Right cardiac atrium (tissue), 5 donors: ENCODE results near the gene SCYL1. TPM values are rescaled to one million over a fixed set of nuclear protein-coding genes. Genes with fewer than 3 reads are reported as not detected.
A peak's percentile ranks its signal among the peaks of the same experiment; 100 is the strongest.

ENCODE experiments used
- ATAC-seq, 2 donors: fragments of 200-7000 bp; cut with Tn5 transposase; one replicate each; pipeline versions ENCODE4 v1.8.0 to v1.9.1; 2020; ENCODE audit warnings: moderate library complexity in 2 of 2, mild to moderate bottlenecking in 1 of 2
- DNase-seq, 3 donors: peaks; one replicate each; pipeline ENCODE4 v3.0.0-alpha.2; 2020
- H3K27ac ChIP-seq: one replicate; pipeline ENCODE4 v1.5.1; 2013; ENCODE audit warnings: mild to moderate bottlenecking, low read length, control low read depth, moderate library complexity
- H3K27me3 ChIP-seq: one replicate; pipeline ENCODE4 v1.6.1; 2013; ENCODE audit not compliant: control insufficient read depth, insufficient read depth
- H3K4me1 ChIP-seq: one replicate; pipeline ENCODE4 v1.6.1; 2013; ENCODE audit warnings: low read length; ENCODE audit not compliant: control insufficient read depth, insufficient read depth
- H3K4me3 ChIP-seq: one replicate; pipeline ENCODE4 v1.5.1; 2013; ENCODE audit warnings: low read length, control low read depth
- H3K9me3 ChIP-seq: one replicate; pipeline ENCODE4 v1.6.1; 2013; ENCODE audit warnings: low read length; ENCODE audit not compliant: control insufficient read depth
- WGBS: extraction: QIAGEN DNeasy Blood & Tissue Kit; methylation state at CpG from one replicate; pipeline ENCODE4 v1.1.7; 2013; 5-methylcytosine and 5-hydroxymethylcytosine counted together
- intact Hi-C, 4 donors: fragments of 100-400 bp; cut with DNase I; formaldehyde crosslinking; loops; one replicate each; pipeline versions ENCODE4 v1.11.0 to v1.14.0; 2022 to 2023
- polyA plus RNA-seq: library from polyadenylated mRNA; stranded (reverse); fragments of 200-250 nt; gene quantifications from one replicate; pipeline ENCODE4 v1.2.3, GENCODE V29; 2013
- total RNA-seq, 4 donors: library from RNA; stranded (reverse); fragmentation: NEBNext Ultra II Directional; extraction: Animal tissue kit (Norgen Biotek cat#: 25700); gene quantifications; one replicate each; pipeline ENCODE4 v1.2.1, GENCODE V29; 2021
- donor health status: healthy with polysubstance abuse.
- donor health status: DM: no; HTN: yes; CAD: no.
- donor health status: DM: no; HTN: no; CAD: no.
- donor health status: DM: no; HTN: yes; CAD: no; lungs with severe emphysema.
- donor health status: DM: yes; HTN: yes; CAD: no.

Gene SCYL1
- total and polyA plus RNA-seq, 5 donors = 56.6 to 65.2 (median 61.9) TPM

DNA sequence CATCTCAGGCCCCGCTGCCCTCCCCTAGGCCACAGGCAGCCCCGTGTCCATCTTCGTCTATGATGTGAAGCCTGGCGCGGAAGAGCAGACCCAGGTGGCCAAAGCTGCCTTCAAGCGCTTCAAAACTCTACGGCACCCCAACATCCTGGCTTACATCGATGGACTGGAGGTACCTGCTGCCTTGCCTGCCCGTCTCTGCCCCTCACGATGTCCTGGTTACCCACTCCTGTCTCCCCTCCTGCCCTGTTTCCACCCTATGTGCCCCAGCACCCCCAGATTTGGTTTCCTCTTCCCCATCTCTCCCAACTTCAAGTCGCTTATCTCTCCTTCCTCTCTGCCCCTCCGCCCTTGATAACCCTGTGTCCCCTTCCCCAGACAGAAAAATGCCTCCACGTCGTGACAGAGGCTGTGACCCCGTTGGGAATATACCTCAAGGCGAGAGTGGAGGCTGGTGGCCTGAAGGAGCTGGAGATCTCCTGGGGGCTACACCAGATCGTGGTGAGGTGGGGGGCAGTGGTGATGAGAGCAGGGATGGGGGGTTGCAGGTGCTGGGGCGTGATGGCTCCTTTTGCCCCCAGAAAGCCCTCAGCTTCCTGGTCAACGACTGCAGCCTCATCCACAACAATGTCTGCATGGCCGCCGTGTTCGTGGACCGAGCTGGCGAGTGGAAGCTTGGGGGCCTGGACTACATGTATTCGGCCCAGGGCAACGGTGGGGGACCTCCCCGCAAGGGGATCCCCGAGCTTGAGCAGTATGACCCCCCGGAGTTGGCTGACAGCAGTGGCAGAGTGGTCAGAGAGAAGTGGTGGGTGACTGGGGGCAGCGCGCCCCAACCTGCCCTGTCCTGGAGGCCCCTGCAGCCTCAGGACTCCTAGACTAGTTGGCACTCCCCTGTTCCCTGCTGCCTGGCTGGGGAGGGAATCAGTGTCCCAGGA is 930 bp downstream of the SCYL1 start:
- no peaks in the 10 kb centered on the region for H3K9me3 ChIP-seq
- peak overlapping the region; percentile 91 for H3K4me3 ChIP-seq
- 42% methylated on average over 31 of the region's 31 CpGs for WGBS
- peak in 1 of 2 donors; percentile 3 for ATAC-seq
- H3K27ac ChIP-seq = peak overlapping the region; percentile 83
- peak; percentile 18 to 62 (median 61) for DNase-seq
- peaks cover 9% of the 10 kb centered on the region for H3K4me1 ChIP-seq
- intact Hi-C loops = no loop called here
- H3K27me3 ChIP-seq = no peaks in the 10 kb centered on the region

DNA sequence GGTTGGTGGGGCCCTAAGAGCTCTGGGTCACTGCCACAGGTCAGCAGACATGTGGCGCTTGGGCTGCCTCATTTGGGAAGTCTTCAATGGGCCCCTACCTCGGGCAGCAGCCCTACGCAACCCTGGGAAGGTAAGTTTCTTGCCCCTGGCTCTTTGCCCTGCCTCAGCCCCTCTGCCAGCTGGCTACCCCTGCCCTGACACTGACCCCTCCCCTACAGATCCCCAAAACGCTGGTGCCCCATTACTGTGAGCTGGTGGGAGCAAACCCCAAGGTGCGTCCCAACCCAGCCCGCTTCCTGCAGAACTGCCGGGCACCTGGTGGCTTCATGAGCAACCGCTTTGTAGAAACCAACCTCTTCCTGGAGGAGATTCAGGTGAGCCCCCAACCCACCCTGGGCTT is 1.9 kb downstream of the SCYL1 start:
- no peak overlapping the region for H3K4me3 ChIP-seq
- DNase-seq = peak in 2 of 3 donors; percentile 15 to 58
- intact Hi-C loops = no loop called here
- no peak overlapping the region for H3K27ac ChIP-seq
- WGBS = 94% methylated on average over 8 of the region's 8 CpGs
- no peaks in the 10 kb centered on the region for H3K9me3 ChIP-seq
- ATAC-seq = no peak
- peaks cover 9% of the 10 kb centered on the region for H3K4me1 ChIP-seq
- no peaks in the 10 kb centered on the region for H3K27me3 ChIP-seq

DNA sequence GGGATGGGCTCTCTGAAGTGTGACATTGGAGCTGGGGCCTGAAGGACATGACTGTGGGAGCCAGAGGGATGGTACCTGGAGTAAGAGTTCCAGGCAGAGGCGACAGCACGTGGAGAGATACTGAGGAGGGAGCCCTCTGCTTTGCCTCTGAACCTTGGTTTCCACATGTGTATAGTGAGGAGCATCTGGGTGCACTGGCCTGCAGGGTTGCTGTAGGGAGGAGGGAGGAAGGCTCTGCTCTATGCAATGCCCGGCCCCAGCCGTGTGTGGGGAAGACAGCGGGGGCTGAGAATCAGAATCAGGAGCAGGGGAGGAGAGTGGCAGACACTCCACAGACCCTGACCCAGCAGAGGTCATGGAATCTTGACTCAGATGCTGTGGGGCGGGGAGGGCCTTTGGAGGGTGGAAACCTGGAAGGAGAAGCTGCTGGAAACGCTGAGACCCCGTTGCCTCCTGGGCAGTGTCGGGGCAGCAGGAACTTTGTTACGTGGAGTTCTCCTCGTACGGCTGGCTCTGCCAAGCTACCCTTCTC is 4.0 kb downstream of the SCYL1 start:
- Histone ChIP-seq H3K27ac (no peak overlapping the region), H3K4me1 (peaks cover 9% of the 10 kb centered on the region), H3K4me3 (no peak overlapping the region), H3K9me3 (no peaks in the 10 kb centered on the region), H3K27me3 (no peaks in the 10 kb centered on the region)
- no peak for ATAC-seq
- peak in 2 of 3 donors; percentile 23 to 45 for DNase-seq
- intact Hi-C loops = no loop called here
- 83% methylated on average over 12 of the region's 12 CpGs for WGBS

DNA sequence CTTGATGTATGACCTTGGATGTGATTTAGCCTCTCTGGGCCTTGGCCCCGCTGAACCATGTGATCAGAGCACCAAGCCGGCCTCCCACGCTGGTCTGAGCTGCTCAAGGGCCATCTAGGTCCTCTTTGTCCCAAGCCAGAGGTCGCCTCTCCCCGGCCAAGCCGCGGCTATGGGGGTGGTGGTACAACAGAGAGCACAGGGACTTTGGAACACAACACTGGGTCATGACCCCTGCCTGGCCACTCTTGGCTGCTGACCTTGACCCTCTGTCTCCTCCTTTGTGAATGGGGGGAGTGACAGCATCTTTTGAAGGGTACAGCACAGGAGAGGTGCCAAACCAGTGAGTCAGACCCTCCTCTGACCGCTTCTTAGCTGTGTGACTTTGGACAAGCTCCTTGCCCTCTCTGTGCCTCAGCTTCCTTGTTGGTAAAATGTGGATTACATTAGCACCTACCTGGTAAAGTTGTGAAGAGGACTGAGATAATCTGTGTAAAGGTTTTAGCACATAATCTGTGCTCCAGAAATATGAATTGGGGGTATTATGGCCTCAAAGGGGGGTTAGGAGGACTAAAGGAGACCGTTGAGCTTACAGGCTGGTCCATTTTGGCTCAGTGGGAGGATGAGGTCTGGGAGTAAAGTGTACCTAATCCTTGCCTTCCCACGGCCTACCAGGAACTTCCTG is 4.7 kb downstream of the SCYL1 start:
- Histone ChIP-seq H3K9me3 (no peaks in the 10 kb centered on the region), H3K4me1 (peaks cover 3% of the 10 kb centered on the region), H3K27me3 (no peaks in the 10 kb centered on the region), H3K4me3 (no peak overlapping the region), H3K27ac (no peak overlapping the region)
- intact Hi-C loops = no loop called here
- WGBS = 78% methylated on average over 10 of the region's 10 CpGs
- peak in 1 of 3 donors; percentile 44 for DNase-seq
- no peak for ATAC-seq

DNA sequence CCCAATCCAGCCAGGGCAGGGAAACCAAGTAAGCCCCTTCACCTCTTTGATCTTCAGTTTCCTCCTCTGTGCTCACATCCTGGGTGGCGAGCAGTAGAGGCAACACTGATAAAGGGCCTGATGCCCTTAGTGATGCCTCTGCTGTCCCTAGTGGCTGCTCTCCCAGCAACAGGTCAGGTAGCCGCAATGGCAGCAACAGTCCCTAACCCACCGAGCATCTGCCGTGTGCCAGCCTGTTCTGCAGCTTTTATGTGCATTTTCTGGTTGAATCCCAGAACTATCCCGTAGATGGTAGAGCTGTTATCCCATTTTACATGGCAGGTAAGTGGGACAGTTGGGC is 5.2 kb downstream of the SCYL1 start:
- Histone ChIP-seq H3K27me3 (no peaks in the 10 kb centered on the region), H3K9me3 (no peaks in the 10 kb centered on the region), H3K27ac (no peak overlapping the region), H3K4me1 (peaks cover 3% of the 10 kb centered on the region), H3K4me3 (no peak overlapping the region)
- peak in 1 of 3 donors; percentile 13 for DNase-seq
- 81% methylated on average over 5 of the region's 5 CpGs for WGBS
- no peak for ATAC-seq
- intact Hi-C loops = no loop called here

DNA sequence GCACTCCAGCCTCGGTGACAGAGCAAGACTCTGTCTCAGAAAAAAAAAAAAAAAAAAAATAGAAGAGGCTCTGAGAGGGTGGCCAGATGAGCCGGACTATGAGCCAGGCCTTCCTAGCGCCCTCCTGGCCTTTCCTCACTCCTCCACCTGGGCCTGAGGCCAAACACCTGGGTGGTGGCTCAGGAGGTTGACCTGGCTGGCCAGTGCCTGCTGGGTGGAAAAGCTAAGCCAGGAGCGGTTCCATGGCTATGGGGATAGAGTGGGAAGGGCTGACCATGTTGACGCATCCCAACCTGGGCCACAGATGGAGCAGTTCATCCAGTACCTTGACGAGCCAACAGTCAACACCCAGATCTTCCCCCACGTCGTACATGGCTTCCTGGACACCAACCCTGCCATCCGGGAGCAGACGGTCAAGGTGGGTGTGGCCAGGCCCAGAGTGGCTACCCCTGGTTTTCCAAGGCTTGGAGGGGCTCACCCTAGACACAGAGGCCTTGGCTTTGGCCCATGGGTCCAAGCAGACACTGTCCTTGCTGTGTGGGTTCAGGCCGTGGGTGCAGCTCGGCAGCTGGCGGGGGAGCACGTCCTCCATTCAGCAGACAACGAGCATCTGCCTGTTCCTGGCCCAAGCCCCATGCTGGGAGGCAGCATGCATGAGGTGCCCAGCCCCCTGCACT is 7.6 kb downstream of the SCYL1 start:
- WGBS = 81% methylated on average over 15 of the region's 15 CpGs
- no peak for ATAC-seq

DNA sequence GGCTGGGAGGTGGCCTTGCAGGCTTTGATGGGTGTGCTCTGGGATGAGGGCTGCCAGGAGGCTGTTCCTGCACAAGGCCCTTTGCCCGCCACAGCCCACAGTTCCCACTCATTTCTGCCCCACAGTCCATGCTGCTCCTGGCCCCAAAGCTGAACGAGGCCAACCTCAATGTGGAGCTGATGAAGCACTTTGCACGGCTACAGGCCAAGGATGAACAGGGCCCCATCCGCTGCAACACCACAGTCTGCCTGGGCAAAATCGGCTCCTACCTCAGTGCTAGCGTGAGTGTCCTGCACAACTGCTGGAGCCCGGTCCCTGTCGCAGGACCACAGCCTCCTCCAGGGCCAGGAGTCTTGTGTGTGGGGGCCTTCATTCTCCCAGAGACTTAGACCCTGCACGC is 10.2 kb downstream of the SCYL1 start:
- Histone ChIP-seq H3K27me3 (no peaks in the 10 kb centered on the region), H3K4me1 (peaks cover 3% of the 10 kb centered on the region), H3K4me3 (no peak overlapping the region), H3K9me3 (no peaks in the 10 kb centered on the region), H3K27ac (no peak overlapping the region)
- intact Hi-C loops = no loop called here
- no peak for ATAC-seq
- WGBS = 72% methylated on average over 9 of the region's 9 CpGs
- peak in 1 of 3 donors; percentile 38 for DNase-seq

More for the DNA sequence above, 7.6 kb downstream of the SCYL1 start:
- H3K27me3 ChIP-seq = no peaks in the 10 kb centered on the region
- no peaks in the 10 kb centered on the region for H3K4me1 ChIP-seq
- H3K9me3 ChIP-seq = no peaks in the 10 kb centered on the region
- no peak overlapping the region for H3K27ac ChIP-seq
- H3K4me3 ChIP-seq = no peak overlapping the region
- DNase-seq = no peak
- intact Hi-C loops = no loop called here

DNA sequence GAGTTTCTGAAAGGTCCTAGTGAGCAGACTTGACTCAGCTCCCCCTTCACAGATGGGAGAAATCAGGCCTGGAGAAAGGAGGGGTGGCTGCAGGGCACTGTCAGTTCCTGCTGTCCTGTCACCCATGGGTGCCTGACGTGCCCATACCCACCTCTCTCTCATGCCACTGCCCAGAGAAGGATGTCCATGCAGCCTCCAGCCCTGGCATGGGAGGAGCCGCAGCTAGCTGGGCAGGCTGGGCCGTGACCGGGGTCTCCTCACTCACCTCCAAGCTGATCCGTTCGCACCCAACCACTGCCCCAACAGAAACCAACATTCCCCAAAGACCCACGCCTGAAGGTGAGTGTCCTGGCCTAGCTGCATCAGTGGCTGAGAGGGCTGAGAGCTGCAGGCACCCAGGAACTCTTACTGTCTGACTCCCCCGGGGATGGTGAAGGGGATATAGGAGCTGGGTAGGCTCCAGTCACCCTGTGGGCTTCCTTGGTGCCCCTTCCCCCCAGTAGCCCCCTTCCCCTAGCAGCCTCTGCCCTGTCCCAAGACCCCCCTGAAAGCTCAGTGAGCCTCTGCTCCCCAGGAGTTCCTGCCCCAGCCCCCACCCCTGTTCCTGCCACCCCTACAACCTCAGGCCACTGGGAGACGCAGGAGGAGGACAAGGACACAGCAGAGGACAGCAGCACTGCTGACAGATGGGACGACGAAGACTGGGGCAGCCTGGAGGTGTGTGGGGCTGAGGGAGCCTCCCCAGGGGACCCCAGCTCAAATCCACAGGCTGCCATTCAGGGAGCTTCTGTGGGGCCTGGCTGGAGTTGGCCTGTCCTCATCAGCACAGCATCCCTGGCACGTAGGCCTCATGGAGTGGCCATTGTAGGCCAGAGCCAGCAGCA is 11.8 kb downstream of the SCYL1 start:
- DNase-seq = peak in 1 of 3 donors; percentile 63
- intact Hi-C loops = no loop called here
- Histone ChIP-seq H3K4me3 (no peak overlapping the region), H3K9me3 (no peaks in the 10 kb centered on the region), H3K4me1 (peaks cover 6% of the 10 kb centered on the region), H3K27me3 (no peaks in the 10 kb centered on the region), H3K27ac (no peak overlapping the region)
- 74% methylated on average over 12 of the region's 12 CpGs for WGBS
- no peak for ATAC-seq

DNA sequence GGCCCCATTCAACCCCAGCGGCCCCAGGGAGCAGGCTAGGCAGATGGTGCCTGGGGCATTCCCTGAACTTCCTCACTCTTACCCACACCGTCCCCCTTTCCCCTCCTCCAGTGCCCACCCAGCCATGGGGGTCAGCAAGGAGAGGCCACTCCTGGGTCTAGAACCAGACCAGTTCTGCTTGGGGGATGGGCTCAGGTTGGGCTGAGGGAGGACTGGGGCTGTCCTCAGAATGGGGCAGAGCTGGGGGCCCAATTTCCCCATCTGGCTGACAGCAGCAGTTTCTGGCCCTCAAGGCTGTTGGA is 12.4 kb downstream of the SCYL1 start:
- 81% methylated on average over 2 of the region's 2 CpGs for WGBS
- no peak overlapping the region for H3K4me3 ChIP-seq
- no peak for ATAC-seq
- no peak overlapping the region for H3K27ac ChIP-seq
- H3K27me3 ChIP-seq = no peaks in the 10 kb centered on the region
- peaks cover 6% of the 10 kb centered on the region for H3K4me1 ChIP-seq
- intact Hi-C loops = no loop called here
- no peak for DNase-seq
- H3K9me3 ChIP-seq = no peaks in the 10 kb centered on the region

DNA sequence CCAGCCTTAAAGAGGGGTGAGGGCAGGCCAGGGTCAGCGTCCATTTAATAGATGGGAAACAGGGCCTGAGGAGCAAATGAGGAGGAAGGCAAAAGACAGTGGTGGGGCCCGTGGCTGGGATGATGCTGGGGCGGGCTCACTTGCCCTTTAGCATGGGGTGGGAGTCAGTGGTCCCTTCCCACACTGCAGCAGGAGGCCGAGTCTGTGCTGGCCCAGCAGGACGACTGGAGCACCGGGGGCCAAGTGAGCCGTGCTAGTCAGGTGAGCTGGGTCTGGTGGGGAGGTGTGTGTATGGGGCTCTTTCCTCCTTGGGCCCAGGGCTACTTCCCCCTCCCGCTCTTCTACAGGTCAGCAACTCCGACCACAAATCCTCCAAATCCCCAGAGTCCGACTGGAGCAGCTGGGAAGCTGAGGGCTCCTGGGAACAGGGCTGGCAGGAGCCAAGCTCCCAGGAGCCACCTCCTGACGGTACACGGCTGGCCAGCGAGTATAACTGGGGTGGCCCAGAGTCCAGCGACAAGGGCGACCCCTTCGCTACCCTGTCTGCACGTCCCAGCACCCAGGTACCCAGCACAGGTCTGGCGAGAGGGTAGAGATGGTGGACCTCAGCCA is 12.8 kb downstream of the SCYL1 start:
- ATAC-seq = no peak
- 72% methylated on average over 18 of the region's 18 CpGs for WGBS
- intact Hi-C loops = no loop called here

More for the DNA sequence above, 12.8 kb downstream of the SCYL1 start:
- Histone ChIP-seq H3K27ac (no peak overlapping the region), H3K4me3 (no peak overlapping the region), H3K27me3 (no peaks in the 10 kb centered on the region), H3K9me3 (no peaks in the 10 kb centered on the region), H3K4me1 (peaks cover 6% of the 10 kb centered on the region)
- peak; percentile 17 to 65 (median 51) for DNase-seq
